PC-3 (cell line): ENCODE results near the gene ZIM2.
"Not testable (repeated sequence)": the region's sequence is repeated elsewhere in the genome, so short reads cannot be mapped to it uniquely, and the experiment has no call there.

Source experiments
- CTCF ChIP-seq: fragments of 300-600 bp; sonication (generic); conservative IDR thresholded peaks from 2 replicates; pipeline ENCODE4 v1.5.1; 2017; ENCODE audit warnings: antibody characterized with exemption, low read depth, mild to moderate bottlenecking, low read length
- EZH2 ChIP-seq: fragments of 300-600 bp; sonication (generic); IDR thresholded peaks from one replicate; pipeline ENCODE4 v1.6.1; 2017; ENCODE audit warnings: antibody characterized with exemption, mild to moderate bottlenecking, low read length; ENCODE audit not compliant: unreplicated experiment
- EZH2phosphoT487 ChIP-seq: fragments of 300-600 bp; sonication (generic); IDR thresholded peaks from 2 replicates; pipeline ENCODE4 v1.6.1; 2018; ENCODE audit warnings: mild to moderate bottlenecking, antibody characterized with exemption, low read length, borderline replicate concordance

GRCh38 chr19:56852361-56852760, 11.8 kb upstream of the ZIM2 start:
- TF ChIP-seq CTCF, EZH2phosphoT487, EZH2: not testable (repeated sequence)
